Suprapubic skin (tissue), 3 donors: ENCODE data around the gene ABI3BP.

Experiments used
- CTCF ChIP-seq, 2 donors: fragments of 200-600 bp in 1 of 2; fragments of 450-650 bp in 1 of 2; sonication (generic) in 1 of 2; IDR thresholded peaks; one replicate each; pipeline ENCODE4 v1.5.1; 2016 to 2019; ENCODE audit warnings: antibody characterized with exemption in 2 of 2, mild to moderate bottlenecking in 1 of 2, moderate library complexity in 1 of 2
- POLR2A ChIP-seq, 2 donors: fragments of 450-650 bp; IDR thresholded peaks; one replicate each; pipeline ENCODE4 v1.6.1; 2017; ENCODE audit warnings: antibody characterized with exemption in 2 of 2, mild to moderate bottlenecking in 2 of 2, moderate library complexity in 2 of 2

GRCh38 chr3:100761211-100761942 is 231.8 kb downstream of the ABI3BP start:
- TF ChIP-seq POLR2A (IDR thresholded peaks at IDR 0.05) (no peak), CTCF (IDR thresholded peaks at IDR 0.05) (no peak)
